ENCODE results near the gene ASIC2.
"Not testable (repeated sequence)": the region's sequence is repeated elsewhere in the genome, so short reads cannot be mapped to it uniquely, and the experiment has no call there.

ASIC2 gene

GRCh38 chr17:32969231-32969630 is 323.9 kb downstream of the ASIC2 start:
- not testable (repeated sequence) for DNase-seq

GRCh38 chr17:32964541-32964940 is 328.6 kb downstream of the ASIC2 start:
- no peak for DNase-seq
